Measurements from ENCODE around the gene UPB1.
"Not testable (repeated sequence)": the region's sequence is repeated elsewhere in the genome, so short reads cannot be mapped to it uniquely, and the experiment has no call there.

GRCh38 chr22:24530968-24531367 lies 35.8 kb downstream of the UPB1 start:
- TF ChIP-seq CTCF, POLR2A (IDR thresholded peaks at IDR 0.05): not testable (repeated sequence)
